H1 (cell line): ENCODE results near the gene IDUA. TPM values are rescaled to one million over a fixed set of nuclear protein-coding genes. Genes with fewer than 3 reads are reported as not detected.

ENCODE experiments used
- CTCF ChIA-PET: fragments of 300-600 bp; sonication (Branson Sonifier 250); formaldehyde crosslinking; loops from one replicate; lab custom pipeline; 2021; ENCODE audit not compliant: partially characterized antibody; lab: Charles Lee
- POLR2A ChIA-PET: fragments of 300-600 bp; sonication (Branson Sonifier 250); formaldehyde crosslinking; loops from one replicate; lab custom pipeline; 2021; ENCODE audit warnings: inconsistent platforms; ENCODE audit not compliant: partially characterized antibody; lab: Charles Lee
- DNase-seq, 2 experiments: peaks; one replicate each; pipeline versions ENCODE4 v3.0.0 to v3.0.0-alpha.2; 2010 to 2022; ENCODE audit warnings: low spot score in 2 of 2, low read depth in 1 of 2, mixed read lengths in 1 of 2
- FAIRE-seq: peaks from 2 replicates; lab custom pipeline; 2011; peaks lifted over from hg19 to GRCh38; lab: Jason Lieb, UNC
- H2AFZ ChIP-seq: 2 replicates; pipeline ENCODE4 v1.8.1; 2012; ENCODE audit warnings: low read length, inconsistent platforms
- H2AK5ac ChIP-seq: 2 replicates; pipeline ENCODE4 v1.6.1; 2013; ENCODE audit warnings: low read depth, low read length
- H2BK120ac ChIP-seq: replicated peaks from 2 replicates; pipeline ENCODE3; 2013; ENCODE audit warnings: low read depth, low read length, inconsistent platforms
- H2BK12ac ChIP-seq: 2 replicates; pipeline ENCODE4 v1.6.1; 2013; ENCODE audit warnings: low read depth, low read length
- H2BK15ac ChIP-seq: 2 replicates; pipeline ENCODE4 v1.6.1; 2013; ENCODE audit warnings: low read length
- H2BK20ac ChIP-seq: 2 replicates; pipeline ENCODE4 v1.6.1; 2013; ENCODE audit warnings: low read length
- H2BK5ac ChIP-seq: 2 replicates; pipeline ENCODE4 v1.6.1; 2013; ENCODE audit warnings: low read depth, low read length
- H3K14ac ChIP-seq: 2 replicates; pipeline ENCODE4 v1.6.1; 2013; ENCODE audit warnings: inconsistent platforms; ENCODE audit not compliant: insufficient read length
- H3K18ac ChIP-seq: 2 replicates; pipeline ENCODE4 v1.6.1; 2013; ENCODE audit warnings: low read length; ENCODE audit errors: extremely low read depth
- H3K23ac ChIP-seq: 2 replicates; pipeline ENCODE4 v1.6.1; 2013; ENCODE audit warnings: inconsistent platforms; ENCODE audit not compliant: insufficient read length
- H3K23me2 ChIP-seq: 2 replicates; pipeline ENCODE4 v1.6.1; 2013; ENCODE audit warnings: low read depth, low read length
- H3K27ac ChIP-seq: 2 replicates; pipeline ENCODE4 v1.6.1; 2011; ENCODE audit warnings: low read depth, low read length, inconsistent platforms
- H3K27me3 ChIP-seq, 4 experiments: replicated peaks in 1 of 4; 1 replicate in 1 of 4; 2 replicates in 3 of 4; pipeline versions ENCODE4 v1.6.1 to v1.8.1; 2011 to 2013; ENCODE audit warnings: low read length in 3 of 4, mild to moderate bottlenecking in 3 of 4, inconsistent platforms in 2 of 4, mixed read lengths in 2 of 4, moderate library complexity in 1 of 4; ENCODE audit not compliant: control insufficient read depth in 3 of 4, insufficient read depth in 3 of 4; ENCODE audit errors: extremely low read depth in 1 of 4
- H3K36me3 ChIP-seq, 4 experiments: 2 replicates each; pipeline versions ENCODE4 v1.6.1 to v1.8.1; 2011 to 2013; ENCODE audit warnings: mild to moderate bottlenecking in 4 of 4, low read length in 3 of 4, moderate library complexity in 2 of 4, control low read depth in 1 of 4, inconsistent platforms in 1 of 4; ENCODE audit not compliant: insufficient read depth in 4 of 4, control insufficient read depth in 2 of 4
- H3K4ac ChIP-seq: replicated peaks from 2 replicates; pipeline ENCODE3; 2013; ENCODE audit warnings: low read length, low read depth, mixed read lengths, inconsistent platforms; ENCODE audit not compliant: insufficient read length
- H3K4me1 ChIP-seq, 4 experiments: replicated peaks in 1 of 4; 1 replicate in 1 of 4; 2 replicates in 3 of 4; pipeline versions ENCODE4 v1.6.1 to v1.8.1; 2011 to 2013; ENCODE audit warnings: low read length in 3 of 4, inconsistent platforms in 2 of 4, mixed read lengths in 1 of 4; ENCODE audit not compliant: insufficient read depth in 4 of 4, control insufficient read depth in 3 of 4
- H3K4me2 ChIP-seq, 2 experiments: 2 replicates each; pipeline versions ENCODE4 v1.6.1 to v1.8.1; 2011 to 2013; ENCODE audit warnings: low read depth in 2 of 2, low read length in 2 of 2, control low read depth in 1 of 2, inconsistent platforms in 1 of 2, mild to moderate bottlenecking in 1 of 2; ENCODE audit not compliant: insufficient read depth in 1 of 2
- H3K4me3 ChIP-seq, 4 experiments: fragments of 200-600, 300-600 bp in 1 of 4; sonication (generic), shearing (Covaris generic), sonication (Bioruptor Twin) in 1 of 4; 2 replicates each; pipeline versions ENCODE4 v1.5.1 to v1.8.1; 2011 to 2016; ENCODE audit warnings: low read length in 4 of 4, low read depth in 3 of 4, control low read depth in 2 of 4, inconsistent platforms in 2 of 4, mild to moderate bottlenecking in 2 of 4, mixed read lengths in 1 of 4, moderate library complexity in 1 of 4; ENCODE audit not compliant: insufficient read depth in 2 of 4; ENCODE audit errors: extremely low read depth in 1 of 4
- H3K56ac ChIP-seq: replicated peaks from 2 replicates; pipeline ENCODE3; 2013; ENCODE audit warnings: low read depth, mild to moderate bottlenecking, mixed read lengths, low read length, inconsistent platforms; ENCODE audit not compliant: insufficient read length
- H3K79me1 ChIP-seq: 2 replicates; pipeline ENCODE4 v1.6.1; 2013; ENCODE audit warnings: low read depth, low read length, control low read depth
- H3K79me2 ChIP-seq, 2 experiments: 2 replicates each; pipeline versions ENCODE4 v1.6.1 to v1.8.1; 2012 to 2013; ENCODE audit warnings: low read length in 2 of 2, mild to moderate bottlenecking in 2 of 2, inconsistent platforms in 1 of 2; ENCODE audit not compliant: insufficient read depth in 2 of 2, control insufficient read depth in 1 of 2
- H3K9ac ChIP-seq, 4 experiments: replicated peaks in 1 of 4; 1 replicate in 1 of 4; 2 replicates in 3 of 4; pipeline versions ENCODE4 v1.6.1 to v1.8.1; 2011 to 2013; ENCODE audit warnings: low read depth in 3 of 4, low read length in 3 of 4, control low read depth in 2 of 4, mild to moderate bottlenecking in 2 of 4, moderate library complexity in 2 of 4, inconsistent platforms in 1 of 4; ENCODE audit errors: extremely low read depth in 1 of 4
- H3K9me3 ChIP-seq, 2 experiments: 2 replicates each; pipeline versions ENCODE4 v1.6.1 to v1.8.1; 2012 to 2013; ENCODE audit warnings: mild to moderate bottlenecking in 2 of 2, moderate library complexity in 2 of 2, control low read depth in 1 of 2, inconsistent platforms in 1 of 2, low read depth in 1 of 2, low read length in 1 of 2, mixed read lengths in 1 of 2; ENCODE audit not compliant: insufficient read depth in 2 of 2
- H4K20me1 ChIP-seq, 2 experiments: replicated peaks in 1 of 2; 2 replicates each; pipeline versions ENCODE3 to v1.8.1; 2011 to 2013; ENCODE audit warnings: inconsistent platforms in 2 of 2, low read length in 2 of 2, mild to moderate bottlenecking in 1 of 2; ENCODE audit not compliant: insufficient read depth in 2 of 2, control insufficient read depth in 1 of 2
- H4K5ac ChIP-seq: 2 replicates; pipeline ENCODE4 v1.6.1; 2013; ENCODE audit warnings: low read length, low read depth, mixed read lengths, inconsistent platforms; ENCODE audit not compliant: insufficient read length
- H4K8ac ChIP-seq: 2 replicates; pipeline ENCODE4 v1.8.0; 2013; ENCODE audit warnings: mild to moderate bottlenecking, moderate library complexity, low read length, inconsistent platforms; ENCODE audit not compliant: insufficient read depth; ENCODE audit errors: extremely low read depth
- H4K91ac ChIP-seq: replicated peaks from 2 replicates; pipeline ENCODE3; 2013; ENCODE audit warnings: low read length, mixed read lengths, inconsistent platforms; ENCODE audit not compliant: insufficient read length
- BACH1 ChIP-seq: IDR thresholded peaks from 2 replicates; pipeline ENCODE4 v1.6.1; 2012; ENCODE audit warnings: low read length, improper control_type of control experiment
- EZH2 ChIP-seq: fragments of 200-600 bp; sonication (generic); IDR thresholded peaks from 2 replicates; pipeline ENCODE4 v1.7.1; 2012; ENCODE audit warnings: low read depth, mild to moderate bottlenecking, moderate library complexity, low read length, inconsistent platforms; ENCODE audit not compliant: severe bottlenecking
- POLR2A ChIP-seq, 2 experiments: IDR thresholded peaks; 1 replicate in 1 of 2; 2 replicates in 1 of 2; pipeline ENCODE4 v1.6.1; 2011; ENCODE audit warnings: low read depth in 2 of 2, low read length in 2 of 2, mild to moderate bottlenecking in 2 of 2; ENCODE audit errors: control extremely low read depth in 1 of 2
- RAD21 ChIP-seq, 2 experiments: IDR thresholded peaks in 1 of 2; conservative IDR thresholded peaks in 1 of 2; 2 replicates each; pipeline ENCODE4 v1.6.1; 2011; ENCODE audit warnings: low read depth in 2 of 2, low read length in 2 of 2, improper control_type of control experiment in 1 of 2, inconsistent platforms in 1 of 2, mild to moderate bottlenecking in 1 of 2, moderate library complexity in 1 of 2
- SIN3A ChIP-seq, 2 experiments: IDR thresholded peaks in 1 of 2; conservative IDR thresholded peaks in 1 of 2; 2 replicates each; pipeline ENCODE4 v1.6.1; 2011 to 2012; ENCODE audit warnings: low read length in 2 of 2, improper control_type of control experiment in 1 of 2, low read depth in 1 of 2, mild to moderate bottlenecking in 1 of 2
- SP2 ChIP-seq: IDR thresholded peaks from 2 replicates; pipeline ENCODE4 v1.6.1; 2012; ENCODE audit warnings: mild to moderate bottlenecking, low read length, inconsistent platforms
- TAF1 ChIP-seq: IDR thresholded peaks from 2 replicates; pipeline ENCODE4 v1.6.1; 2011; ENCODE audit warnings: mild to moderate bottlenecking, low read depth, low read length
- TCF12 ChIP-seq: IDR thresholded peaks from 2 replicates; pipeline ENCODE4 v1.6.1; 2011; ENCODE audit warnings: low read depth, mild to moderate bottlenecking, low read length
- WGBS, 2 experiments: shearing (Covaris generic) in 1 of 2; methylation state at CpG; one replicate each; pipeline versions ENCODE4 v1.1.6 to v1.1.7; 2013 to 2015; ENCODE audit warnings: low lambda C conversion rate in 2 of 2, mixed read lengths in 2 of 2, inconsistent platforms in 1 of 2, low coverage in 1 of 2, missing lambda C conversion rate in 1 of 2; ENCODE audit not compliant: insufficient replicate concordance in 2 of 2, insufficient coverage in 1 of 2, insufficient read length in 1 of 2; ENCODE audit errors: extremely low coverage in 1 of 2, missing lambda C conversion rate in 1 of 2; 5-methylcytosine and 5-hydroxymethylcytosine counted together
- polyA plus RNA-seq, 7 experiments: library from polyadenylated mRNA; depleted of rRNA in 3 of 7; stranded (reverse) in 5 of 7; unstranded in 2 of 7; fragments of >200 nt in 5 of 7; fragments of 200-250 nt in 2 of 7; gene quantifications; 1 replicate in 5 of 7; 2 replicates in 1 of 7; 4 replicates in 1 of 7; pipeline versions ENCODE4 v1.2.1 to v1.2.3, GENCODE V29; 2011 to 2013; ENCODE audit warnings: missing spikeins in 2 of 7, mixed read lengths in 2 of 7
- total RNA-seq: library from RNA; stranded (reverse); fragmentation: NEBNext Ultra II Directional; extraction: Animal tissue kit (Norgen Biotek cat#: 25700); gene quantifications from 2 replicates; pipeline ENCODE4 v1.2.1, GENCODE V29; 2021
- TF ChIP-seq, protein P1 (sequence below): IDR thresholded peaks from 2 replicates; pipeline ENCODE4 v1.6.1; 2012; ENCODE audit warnings: low read length, inconsistent platforms

The IDUA gene
- total and polyA plus RNA-seq, 2 of the 8 experiments (the other 6 are each of a cell fraction or from before 2014, with no cell fraction given), result 2.8 to 4.8 TPM

DNA sequence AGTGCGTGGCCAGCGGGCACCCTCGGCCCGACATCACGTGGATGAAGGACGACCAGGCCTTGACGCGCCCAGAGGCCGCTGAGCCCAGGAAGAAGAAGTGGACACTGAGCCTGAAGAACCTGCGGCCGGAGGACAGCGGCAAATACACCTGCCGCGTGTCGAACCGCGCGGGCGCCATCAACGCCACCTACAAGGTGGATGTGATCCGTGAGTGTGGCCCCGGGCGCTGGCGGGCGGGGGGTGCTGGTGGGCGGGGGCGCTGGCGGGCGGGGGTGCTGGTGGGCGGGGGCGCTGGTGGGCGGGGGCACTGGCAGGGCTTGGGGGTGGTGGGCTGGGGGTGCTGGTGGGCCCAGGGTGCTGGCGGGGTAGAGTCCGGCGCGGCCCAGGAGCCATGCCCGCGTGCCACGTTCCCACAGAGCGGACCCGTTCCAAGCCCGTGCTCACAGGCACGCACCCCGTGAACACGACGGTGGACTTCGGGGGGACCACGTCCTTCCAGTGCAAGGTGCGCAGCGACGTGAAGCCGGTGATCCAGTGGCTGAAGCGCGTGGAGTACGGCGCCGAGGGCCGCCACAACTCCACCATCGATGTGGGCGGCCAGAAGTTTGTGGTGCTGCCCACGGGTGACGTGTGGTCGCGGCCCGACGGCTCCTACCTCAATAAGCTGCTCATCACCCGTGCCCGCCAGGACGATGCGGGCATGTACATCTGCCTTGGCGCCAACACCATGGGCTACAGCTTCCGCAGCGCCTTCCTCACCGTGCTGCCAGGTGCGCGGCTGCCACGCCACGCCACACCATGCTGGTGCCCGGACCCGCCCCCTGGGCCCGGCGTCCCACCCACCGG lies 37.3 kb downstream of the IDUA start:
- Histone ChIP-seq H4K91ac (no peak overlapping the region), H2BK12ac (no peak overlapping the region), H3K9ac (no peak overlapping the region), H3K4me1 (peaks cover 0 to 8% (median 5%) of the 10 kb centered on the region in 4 experiments; a peak in 5 of 7 replicates), H3K79me1 (peaks cover 3% of the 10 kb centered on the region; the same call in 1 of the 2 replicates), H3K4ac (no peak overlapping the region), H3K23ac (no peak overlapping the region), H2AK5ac (no peak overlapping the region), H2AFZ (no peak overlapping the region), H3K4me2 (no peak overlapping the region), H3K36me3 (peaks cover 0 to 9% (median 8%) of the 10 kb centered on the region in 4 experiments; a peak in 5 of 8 replicates), H2BK20ac (no peak overlapping the region), H2BK120ac (no peak overlapping the region), H3K23me2 (no peaks in the 10 kb centered on the region; the same call in 1 of the 2 replicates), H3K79me2 (no peaks in the 10 kb centered on the region), H4K20me1 (peaks cover 1 to 17% of the 10 kb centered on the region in 2 experiments), H3K56ac (no peak overlapping the region), H3K27ac (no peak overlapping the region), H3K27me3 (0 out of 7 replicates have a peak, but pooled peaks cover 0 to 5% (median 0%) of the 10 kb centered on the region in 4 experiments), H2BK5ac (no peak overlapping the region), H3K18ac (no peak overlapping the region), H4K8ac (no peak overlapping the region), H4K5ac (no peak overlapping the region), H3K14ac (no peak overlapping the region), H3K9me3 (no peaks in the 10 kb centered on the region), H3K4me3 (no peak overlapping the region), H2BK15ac (no peak overlapping the region)
- WGBS, 2 experiments, result 97% methylated on average over 53 of the region's 83 CpGs; no CpG with 5 or more reads in 1 of the 2 experiments
- DNase-seq, result no peak
- no peak for FAIRE-seq
- POLR2A ChIA-PET, result interaction anchor here (1.3 kb wide), 1 partner anchor 10 kb away, joined by 4 read pairs; no protein-coding TSS in a partner anchor
- CTCF ChIA-PET, result no interaction called here
- TF ChIP-seq SIN3A (conservative IDR thresholded peaks at IDR 0.05 in 1 of 2, IDR thresholded peaks at IDR 0.05 in 1 of 2; ENCODE audit: low read depth in 1 of 2, low read length in 2 of 2) (no peak), RAD21 (IDR thresholded peaks at IDR 0.05 in 1 of 2, conservative IDR thresholded peaks at IDR 0.05 in 1 of 2; ENCODE audit: low read depth in 2 of 2, low read length in 2 of 2) (no peak), TCF12 (no peak), EZH2 (no peak), BACH1 (no peak), SP2 (no peak), TAF1 (no peak), POLR2A (IDR thresholded peaks at IDR 0.05; ENCODE audit: control extremely low read depth in 1 of 2, low read depth in 2 of 2, low read length in 2 of 2) (no peak)
- TF ChIP-seq, protein P1, sequence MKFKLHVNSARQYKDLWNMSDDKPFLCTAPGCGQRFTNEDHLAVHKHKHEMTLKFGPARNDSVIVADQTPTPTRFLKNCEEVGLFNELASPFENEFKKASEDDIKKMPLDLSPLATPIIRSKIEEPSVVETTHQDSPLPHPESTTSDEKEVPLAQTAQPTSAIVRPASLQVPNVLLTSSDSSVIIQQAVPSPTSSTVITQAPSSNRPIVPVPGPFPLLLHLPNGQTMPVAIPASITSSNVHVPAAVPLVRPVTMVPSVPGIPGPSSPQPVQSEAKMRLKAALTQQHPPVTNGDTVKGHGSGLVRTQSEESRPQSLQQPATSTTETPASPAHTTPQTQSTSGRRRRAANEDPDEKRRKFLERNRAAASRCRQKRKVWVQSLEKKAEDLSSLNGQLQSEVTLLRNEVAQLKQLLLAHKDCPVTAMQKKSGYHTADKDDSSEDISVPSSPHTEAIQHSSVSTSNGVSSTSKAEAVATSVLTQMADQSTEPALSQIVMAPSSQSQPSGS, result no peak
